Calu3 (cell line): ENCODE measurements around the gene LDLRAD1. TPM values are rescaled to one million over a fixed set of nuclear protein-coding genes. Genes with fewer than 3 reads are reported as not detected.

Experiments
- BruUV-seq: library from RNA; stranded (reverse); fragments of 400-500 nt; replicated peaks from 2 replicates; lab custom pipeline; 2021; lab: Mats Ljungman, UMichigan
- CTCF ChIA-PET: fragments of 300-600 bp; sonication (Branson Sonifier 250); formaldehyde crosslinking; loops from one replicate; lab custom pipeline; 2022; ENCODE audit warnings: antibody characterized with exemption; lab: Charles Lee
- DNase-seq: peaks from one replicate; pipeline ENCODE4 v3.0.0; 2022
- H3K27ac Mint-ChIP-seq: one replicate; pipeline ENCODE4 v1.8.0; 2022; ENCODE audit warnings: mixed read lengths; ENCODE audit not compliant: unreplicated experiment
- H3K27me3 Mint-ChIP-seq: one replicate; pipeline ENCODE4 v1.8.0; 2022; ENCODE audit warnings: mixed read lengths; ENCODE audit not compliant: unreplicated experiment
- H3K36me3 Mint-ChIP-seq: one replicate; pipeline ENCODE4 v1.8.0; 2022; ENCODE audit warnings: mild to moderate bottlenecking, moderate library complexity, mixed read lengths; ENCODE audit not compliant: insufficient read depth, unreplicated experiment
- H3K4me1 Mint-ChIP-seq: one replicate; pipeline ENCODE4 v1.8.0; 2022; ENCODE audit warnings: mild to moderate bottlenecking, low read depth, mixed read lengths; ENCODE audit not compliant: unreplicated experiment
- H3K4me3 Mint-ChIP-seq: one replicate; pipeline ENCODE4 v1.8.0; 2022; ENCODE audit warnings: mild to moderate bottlenecking, low read depth, moderate library complexity, mixed read lengths; ENCODE audit not compliant: unreplicated experiment
- H3K9me3 Mint-ChIP-seq: one replicate; pipeline ENCODE4 v1.8.0; 2022; ENCODE audit warnings: low read depth, mixed read lengths; ENCODE audit not compliant: unreplicated experiment
- intact Hi-C: fragments of 100-400 bp; cut with micrococcal nuclease; formaldehyde crosslinking; loops from one replicate; pipeline ENCODE4 v1.10.0; 2022; ENCODE audit not compliant: unreplicated experiment
- total RNA-seq: library from RNA; stranded (reverse); gene quantifications from 2 replicates; pipeline ENCODE4 v1.2.3, GENCODE V29; 2022
- TF ChIP-seq, protein P1 (sequence below): fragments of 200-600 bp; IDR thresholded peaks from one replicate; pipeline ENCODE4 v1.8.0; 2022; ENCODE audit warnings: antibody characterized with exemption; ENCODE audit not compliant: unreplicated experiment

The LDLRAD1 gene
- total RNA-seq, 1 experiment from 2014 or later, result not detected

DNA sequence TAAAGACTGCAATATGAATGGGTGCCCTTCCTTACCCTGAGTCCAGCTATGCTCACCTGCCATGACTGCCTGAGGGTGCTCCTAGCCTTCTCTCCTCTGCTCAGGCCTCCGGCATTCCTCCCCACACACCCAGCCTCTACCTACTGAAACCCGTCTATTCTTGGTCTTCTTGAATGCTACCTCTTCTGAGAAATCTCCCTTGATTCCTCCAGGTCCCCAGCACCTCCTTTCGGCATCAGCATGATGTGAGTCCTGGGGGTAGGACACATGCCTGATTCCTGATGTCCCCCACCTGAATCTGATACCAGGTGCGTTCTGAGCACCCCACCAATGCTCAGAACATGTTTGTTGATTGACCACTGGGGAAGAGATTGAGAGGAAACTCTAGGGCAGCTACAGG, 8.6 kb downstream of the LDLRAD1 start:
- TF ChIP-seq, protein P1, sequence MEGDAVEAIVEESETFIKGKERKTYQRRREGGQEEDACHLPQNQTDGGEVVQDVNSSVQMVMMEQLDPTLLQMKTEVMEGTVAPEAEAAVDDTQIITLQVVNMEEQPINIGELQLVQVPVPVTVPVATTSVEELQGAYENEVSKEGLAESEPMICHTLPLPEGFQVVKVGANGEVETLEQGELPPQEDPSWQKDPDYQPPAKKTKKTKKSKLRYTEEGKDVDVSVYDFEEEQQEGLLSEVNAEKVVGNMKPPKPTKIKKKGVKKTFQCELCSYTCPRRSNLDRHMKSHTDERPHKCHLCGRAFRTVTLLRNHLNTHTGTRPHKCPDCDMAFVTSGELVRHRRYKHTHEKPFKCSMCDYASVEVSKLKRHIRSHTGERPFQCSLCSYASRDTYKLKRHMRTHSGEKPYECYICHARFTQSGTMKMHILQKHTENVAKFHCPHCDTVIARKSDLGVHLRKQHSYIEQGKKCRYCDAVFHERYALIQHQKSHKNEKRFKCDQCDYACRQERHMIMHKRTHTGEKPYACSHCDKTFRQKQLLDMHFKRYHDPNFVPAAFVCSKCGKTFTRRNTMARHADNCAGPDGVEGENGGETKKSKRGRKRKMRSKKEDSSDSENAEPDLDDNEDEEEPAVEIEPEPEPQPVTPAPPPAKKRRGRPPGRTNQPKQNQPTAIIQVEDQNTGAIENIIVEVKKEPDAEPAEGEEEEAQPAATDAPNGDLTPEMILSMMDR, result no peak
- DNase-seq, result no peak

DNA sequence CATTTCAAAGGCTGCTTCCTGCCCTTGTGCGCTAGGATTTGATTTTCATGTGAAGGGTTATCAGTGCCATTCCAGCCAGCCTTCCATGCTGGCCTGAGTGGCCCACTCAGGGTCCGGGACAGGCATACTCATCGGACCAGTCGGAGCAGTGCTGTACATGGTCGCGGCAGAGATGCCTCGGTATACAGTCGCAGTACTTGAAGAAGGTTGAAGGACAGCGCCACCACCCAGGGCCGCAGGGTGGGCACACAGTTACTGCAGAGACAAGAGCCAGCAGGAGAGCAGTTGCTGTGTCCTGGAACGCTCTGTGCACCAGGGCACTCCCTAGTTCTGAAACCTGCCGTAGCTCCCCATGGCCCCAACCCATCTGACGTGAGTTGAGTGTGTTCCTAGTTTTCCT, 9.1 kb downstream of the LDLRAD1 start:
- no peaks in the 10 kb centered on the region for H3K36me3 Mint-ChIP-seq
- CTCF ChIA-PET, result no interaction called here
- no peak for DNase-seq
- BruUV-seq, result no TSS peak
- no peak overlapping the region for H3K4me3 Mint-ChIP-seq
- peaks cover 9% of the 10 kb centered on the region for H3K4me1 Mint-ChIP-seq
- H3K27ac Mint-ChIP-seq, result no peak overlapping the region
- TF ChIP-seq, protein P1, result no peak
- H3K9me3 Mint-ChIP-seq, result no peaks in the 10 kb centered on the region
- intact Hi-C loops, result no loop called here
- peaks cover 90% of the 10 kb centered on the region for H3K27me3 Mint-ChIP-seq

More for the DNA sequence above, 8.6 kb downstream of the LDLRAD1 start:
- CTCF ChIA-PET, result no interaction called here
- intact Hi-C loops, result no loop called here
- H3K4me1 Mint-ChIP-seq, result peaks cover 9% of the 10 kb centered on the region
- no peak overlapping the region for H3K4me3 Mint-ChIP-seq
- H3K36me3 Mint-ChIP-seq, result no peaks in the 10 kb centered on the region
- no peak overlapping the region for H3K27ac Mint-ChIP-seq
- H3K27me3 Mint-ChIP-seq, result peaks cover 93% of the 10 kb centered on the region
- no peaks in the 10 kb centered on the region for H3K9me3 Mint-ChIP-seq
- BruUV-seq, result no TSS peak

DNA sequence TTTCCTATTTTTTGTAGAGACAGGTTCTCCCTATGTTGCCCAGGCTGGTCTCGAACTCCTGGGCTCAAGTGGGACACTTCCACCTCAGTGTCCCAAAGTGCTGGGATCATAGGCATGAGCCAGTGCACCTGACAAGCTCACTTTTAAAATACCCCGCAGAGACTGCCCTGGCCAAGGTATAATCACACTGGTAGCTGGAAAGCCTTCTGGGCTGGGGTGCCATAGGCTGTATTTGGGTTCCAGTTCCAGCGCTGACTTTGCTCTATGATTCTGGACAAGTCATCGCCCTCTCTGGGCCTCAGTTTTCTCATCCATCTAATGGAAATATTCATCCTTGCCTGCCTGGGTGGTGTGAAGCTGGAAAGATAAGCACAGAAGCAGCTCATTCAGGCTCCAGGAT, 10.4 kb downstream of the LDLRAD1 start:
- H3K4me3 Mint-ChIP-seq, result no peak overlapping the region
- peaks cover 85% of the 10 kb centered on the region for H3K27me3 Mint-ChIP-seq
- H3K4me1 Mint-ChIP-seq, result no peaks in the 10 kb centered on the region
- no peaks in the 10 kb centered on the region for H3K36me3 Mint-ChIP-seq
- TF ChIP-seq, protein P1, result no peak
- H3K27ac Mint-ChIP-seq, result no peak overlapping the region
- CTCF ChIA-PET, result no interaction called here
- H3K9me3 Mint-ChIP-seq, result no peaks in the 10 kb centered on the region
- BruUV-seq, result no TSS peak
- DNase-seq, result no peak
- intact Hi-C loops, result no loop called here

DNA sequence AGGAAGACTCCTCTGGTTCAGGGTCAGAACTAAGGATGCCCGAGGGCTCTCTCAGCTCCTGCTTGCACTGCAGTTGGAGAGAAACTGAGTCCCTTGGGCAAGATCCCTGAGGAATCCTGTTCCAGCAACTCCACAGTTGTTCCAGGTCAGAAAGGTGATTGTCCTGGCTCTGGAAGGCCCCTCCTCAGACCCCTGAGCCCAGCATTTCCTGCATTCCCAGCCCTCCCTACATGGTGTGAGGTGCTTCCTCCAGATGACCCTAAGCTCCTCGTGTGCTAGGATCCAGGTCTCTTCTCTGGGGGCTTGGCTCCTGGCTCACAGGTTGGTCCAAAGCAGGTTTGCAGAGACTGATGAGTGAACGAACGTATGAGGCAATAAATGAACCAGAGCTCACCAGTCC, 11.5 kb downstream of the LDLRAD1 start:
- DNase-seq, result no peak
- Mint-ChIP-seq H3K4me3 (no peak overlapping the region), H3K4me1 (no peaks in the 10 kb centered on the region), H3K27ac (no peak overlapping the region), H3K9me3 (no peaks in the 10 kb centered on the region), H3K36me3 (no peaks in the 10 kb centered on the region), H3K27me3 (peaks cover 85% of the 10 kb centered on the region)
- TF ChIP-seq, protein P1, result no peak
- BruUV-seq, result no TSS peak
- intact Hi-C loops, result no loop called here
- CTCF ChIA-PET, result no interaction called here
